Nephron (organoid): ENCODE results near the gene LRRC8B.

Source experiments
- H3K27ac Mint-ChIP-seq, 3 experiments: 2 replicates each; pipeline ENCODE4 v1.8.0; 2020; ENCODE audit warnings: mixed read lengths in 3 of 3, mild to moderate bottlenecking in 2 of 3, moderate library complexity in 1 of 3
- H3K27me3 Mint-ChIP-seq: 2 replicates; pipeline ENCODE4 v1.8.0; 2021; ENCODE audit warnings: low read depth, mild to moderate bottlenecking, moderate library complexity, mixed read lengths
- H3K36me3 Mint-ChIP-seq: 2 replicates; pipeline ENCODE4 v1.8.0; 2020; ENCODE audit warnings: low read depth, mixed read lengths
- H3K4me1 Mint-ChIP-seq: 2 replicates; pipeline ENCODE4 v1.8.0; 2020; ENCODE audit warnings: mixed read lengths
- H3K4me3 Mint-ChIP-seq, 3 experiments: 2 replicates each; pipeline ENCODE4 v1.8.0; 2020; ENCODE audit warnings: mild to moderate bottlenecking in 3 of 3, mixed read lengths in 3 of 3, moderate library complexity in 2 of 3
- H3K9me3 Mint-ChIP-seq: 2 replicates; pipeline ENCODE4 v1.8.0; 2020; ENCODE audit warnings: mixed read lengths
- CTCF ChIP-seq, 3 experiments: fragments of 200-600 bp; sonication (generic); IDR thresholded peaks; one replicate each; pipeline ENCODE4 v1.5.0; 2021; ENCODE audit warnings: antibody characterized with exemption in 3 of 3; ENCODE audit not compliant: unreplicated experiment in 3 of 3

Gene LRRC8B

GRCh38 chr1:89575207-89575606 is 50.6 kb downstream of the LRRC8B start:
- Mint-ChIP-seq H3K27me3 (no peaks in the 10 kb centered on the region), H3K36me3 (peaks cover 32% of the 10 kb centered on the region), H3K4me3 (no peak overlapping the region), H3K4me1 (no peaks in the 10 kb centered on the region), H3K9me3 (peaks cover 5% of the 10 kb centered on the region), H3K27ac (no peak overlapping the region)
- TF ChIP-seq CTCF (IDR thresholded peaks at IDR 0.05; ENCODE audit: unreplicated experiment in 3 of 3) = no peak

GRCh38 chr1:89576013-89576412 is 51.4 kb downstream of the LRRC8B start:
- TF ChIP-seq CTCF (IDR thresholded peaks at IDR 0.05; ENCODE audit: unreplicated experiment in 3 of 3) = no peak
- Mint-ChIP-seq H3K27ac (no peak overlapping the region), H3K4me1 (no peaks in the 10 kb centered on the region), H3K4me3 (no peak overlapping the region), H3K36me3 (peaks cover 28% of the 10 kb centered on the region), H3K9me3 (peaks cover under 1% of the 10 kb centered on the region), H3K27me3 (no peaks in the 10 kb centered on the region)

- Mint-ChIP-seq H3K27ac (no peak overlapping the region), H3K4me1 (no peaks in the 10 kb centered on the region), H3K27me3 (no peaks in the 10 kb centered on the region), H3K36me3 (peaks cover 19% of the 10 kb centered on the region), H3K9me3 (no peaks in the 10 kb centered on the region), H3K4me3 (no peak overlapping the region)
- no peak for TF ChIP-seq CTCF (IDR thresholded peaks at IDR 0.05; ENCODE audit: unreplicated experiment in 3 of 3)
Measured at GRCh38 chr1:89578151-89578550, 53.5 kb downstream of the LRRC8B start.

GRCh38 chr1:89578946-89579684 is 54.5 kb downstream of the LRRC8B start:
- TF ChIP-seq CTCF (IDR thresholded peaks at IDR 0.05; ENCODE audit: unreplicated experiment in 3 of 3) = no peak
- no peaks in the 10 kb centered on the region for H3K27me3 Mint-ChIP-seq

GRCh38 chr1:89580036-89580435 is 55.4 kb downstream of the LRRC8B start:
- no peaks in the 10 kb centered on the region for H3K27me3 Mint-ChIP-seq
- no peak overlapping the region for H3K4me3 Mint-ChIP-seq
- H3K4me1 Mint-ChIP-seq = no peaks in the 10 kb centered on the region
- TF ChIP-seq CTCF (IDR thresholded peaks at IDR 0.05; ENCODE audit: unreplicated experiment in 3 of 3) = no peak
- H3K9me3 Mint-ChIP-seq = no peaks in the 10 kb centered on the region
- H3K36me3 Mint-ChIP-seq = peaks cover 24% of the 10 kb centered on the region
- no peak overlapping the region for H3K27ac Mint-ChIP-seq

More at GRCh38 chr1:89578946-89579684, 54.5 kb downstream of the LRRC8B start:
- Mint-ChIP-seq H3K9me3 (no peaks in the 10 kb centered on the region), H3K36me3 (peaks cover 23% of the 10 kb centered on the region), H3K4me3 (no peak overlapping the region), H3K27ac (no peak overlapping the region), H3K4me1 (no peaks in the 10 kb centered on the region)

GRCh38 chr1:89581859-89582258 is 57.2 kb downstream of the LRRC8B start:
- no peaks in the 10 kb centered on the region for H3K9me3 Mint-ChIP-seq
- no peaks in the 10 kb centered on the region for H3K27me3 Mint-ChIP-seq
- H3K36me3 Mint-ChIP-seq = peaks cover 27% of the 10 kb centered on the region
- H3K27ac Mint-ChIP-seq = no peak overlapping the region
- no peaks in the 10 kb centered on the region for H3K4me1 Mint-ChIP-seq
- H3K4me3 Mint-ChIP-seq = no peak overlapping the region
- TF ChIP-seq CTCF (IDR thresholded peaks at IDR 0.05; ENCODE audit: unreplicated experiment in 3 of 3) = no peak
